ENCODE results near the gene DLGAP1.
A peak's percentile ranks its signal among the peaks of the same experiment; 100 is the strongest.

Gene DLGAP1

DNA sequence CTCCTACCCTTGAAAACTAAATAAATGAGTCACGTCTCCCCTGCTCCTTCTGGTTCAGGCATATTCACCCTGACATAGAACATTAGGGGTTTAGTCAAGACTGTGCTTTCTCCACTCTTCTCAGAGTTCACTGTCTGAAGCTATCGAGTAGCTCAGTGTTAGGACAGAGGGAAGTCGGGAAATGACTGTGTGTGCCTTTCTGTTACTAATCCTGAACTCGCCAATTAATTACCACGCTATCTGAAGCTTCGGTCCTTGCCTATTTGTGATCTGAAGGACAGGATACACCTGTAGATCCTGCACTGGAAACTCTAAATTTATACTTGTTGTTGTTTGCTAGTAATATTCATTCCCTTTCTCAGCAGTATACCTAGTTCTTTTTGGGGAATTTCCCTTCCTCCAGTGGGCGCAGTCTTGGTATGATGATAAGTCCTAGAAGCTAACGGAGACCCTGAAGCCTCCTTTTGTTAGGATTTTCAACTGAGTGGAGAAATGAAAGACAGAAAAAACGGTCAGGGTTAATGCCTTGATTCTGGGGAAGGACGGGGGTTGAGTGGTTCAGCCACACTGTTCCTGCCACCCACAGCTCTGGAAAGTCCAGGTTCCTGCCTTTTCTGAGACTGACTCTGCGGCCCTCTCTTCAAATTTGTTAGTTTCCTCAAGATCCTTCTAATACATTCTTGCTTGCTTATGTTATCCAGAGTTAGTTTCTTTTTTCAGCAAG is 218.0 kb downstream of the DLGAP1 start:
- FAIRE-seq, result no peak

DNA sequence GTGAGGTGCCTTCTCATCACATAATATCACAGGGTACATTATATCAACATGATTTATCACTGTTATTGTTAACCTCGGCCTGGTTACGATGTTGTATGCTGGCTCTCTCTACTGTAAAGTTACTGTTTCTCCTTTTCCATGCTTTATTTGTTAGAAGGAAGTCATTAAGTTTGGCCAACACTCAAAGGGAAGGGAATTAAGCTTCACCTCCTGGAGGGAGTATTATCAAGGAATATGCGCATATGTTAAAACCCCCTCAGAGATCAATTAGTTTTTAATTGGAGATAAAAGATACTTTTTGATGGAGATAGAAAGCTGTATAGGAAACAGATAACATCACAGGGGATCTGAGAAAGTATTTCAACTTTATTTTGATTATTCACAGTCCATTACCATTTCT is 221.6 kb downstream of the DLGAP1 start:
- FAIRE-seq, result no peak

DNA sequence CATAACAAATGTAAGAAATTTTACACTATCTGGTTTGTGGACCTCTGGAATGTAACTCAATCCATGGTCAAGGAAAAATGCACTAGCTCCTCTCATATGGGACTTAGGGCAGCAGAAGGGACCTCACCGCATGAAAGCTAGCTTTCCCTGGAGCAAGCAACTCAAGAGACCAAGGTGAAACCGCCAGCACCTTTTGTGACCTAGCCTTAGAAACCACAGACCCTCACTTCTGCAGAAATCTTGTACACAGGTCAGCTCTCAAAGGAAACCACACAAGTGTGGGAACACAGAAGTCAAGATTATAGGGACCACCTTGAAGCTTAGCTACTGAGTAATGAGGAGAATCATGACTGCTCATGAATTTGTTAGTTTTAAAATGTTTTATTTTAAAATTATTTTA is 222.5 kb downstream of the DLGAP1 start:
- no peak for FAIRE-seq

GRCh38 chr18:4231260-4231659 is 223.8 kb downstream of the DLGAP1 start:
- no peak for FAIRE-seq

DNA sequence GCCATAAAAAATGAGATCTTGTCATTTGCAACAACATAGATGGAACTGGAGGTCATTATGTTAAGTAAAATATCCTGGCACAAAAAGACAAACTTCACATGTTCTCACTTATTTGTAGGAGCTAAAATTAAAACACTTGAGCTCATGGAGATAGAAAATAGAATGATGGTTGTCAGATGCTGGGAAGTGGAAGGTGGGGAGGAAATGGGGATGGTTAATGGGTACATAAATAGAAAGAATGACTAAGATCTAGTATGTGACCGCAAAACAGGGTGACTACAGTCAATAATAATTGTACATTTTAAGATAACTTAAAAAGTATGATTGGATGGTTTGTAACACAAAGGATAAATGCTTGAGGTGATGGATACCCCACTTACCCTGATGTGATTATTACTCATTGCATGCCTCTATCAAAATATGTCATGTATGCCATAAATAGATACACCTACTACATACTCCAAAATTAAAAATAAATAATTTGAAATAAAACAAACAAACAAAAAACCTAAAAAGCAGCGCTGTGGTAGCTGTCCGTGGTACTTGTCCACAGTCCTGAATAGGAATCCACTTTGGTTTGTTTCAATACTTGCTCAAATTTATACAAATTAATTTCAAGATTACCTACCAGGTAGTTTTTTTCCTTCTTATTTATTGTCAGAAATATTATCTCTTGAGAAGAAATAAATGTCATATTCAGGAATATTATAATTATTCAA is 224.5 kb downstream of the DLGAP1 start:
- FAIRE-seq, result peak; percentile 68

DNA sequence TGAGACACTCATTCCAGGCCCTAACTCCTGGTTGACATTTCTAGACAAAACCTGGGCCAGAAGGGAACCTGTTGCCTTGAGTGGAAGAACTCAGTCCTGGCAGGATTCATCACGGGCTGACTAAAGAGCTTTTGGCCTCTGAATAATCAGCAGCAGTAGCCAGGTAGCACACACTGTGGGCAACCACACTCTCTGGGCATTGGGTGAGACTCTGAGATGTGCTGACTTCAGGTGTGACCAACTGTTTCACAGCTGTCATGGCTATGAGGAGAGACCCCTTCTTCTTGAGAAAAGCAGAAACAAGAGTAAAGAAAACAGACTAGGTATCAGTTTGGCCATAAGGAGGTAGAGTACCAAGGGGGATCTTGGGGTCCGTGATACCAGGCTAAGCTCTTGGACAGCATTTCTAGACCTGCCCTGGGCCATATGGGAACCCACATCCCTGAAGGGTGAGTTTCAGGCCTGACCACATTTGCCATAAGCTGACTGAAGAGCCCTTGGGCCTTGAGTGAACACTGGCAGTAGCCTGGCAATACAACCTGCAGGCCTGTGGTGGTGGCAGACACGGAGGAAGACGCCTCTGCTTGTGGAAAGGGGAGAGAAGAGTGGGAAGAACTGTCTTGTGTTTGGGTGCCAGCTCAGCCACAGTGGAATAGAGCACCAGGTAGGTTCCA is 230.9 kb downstream of the DLGAP1 start:
- no peak for FAIRE-seq

DNA sequence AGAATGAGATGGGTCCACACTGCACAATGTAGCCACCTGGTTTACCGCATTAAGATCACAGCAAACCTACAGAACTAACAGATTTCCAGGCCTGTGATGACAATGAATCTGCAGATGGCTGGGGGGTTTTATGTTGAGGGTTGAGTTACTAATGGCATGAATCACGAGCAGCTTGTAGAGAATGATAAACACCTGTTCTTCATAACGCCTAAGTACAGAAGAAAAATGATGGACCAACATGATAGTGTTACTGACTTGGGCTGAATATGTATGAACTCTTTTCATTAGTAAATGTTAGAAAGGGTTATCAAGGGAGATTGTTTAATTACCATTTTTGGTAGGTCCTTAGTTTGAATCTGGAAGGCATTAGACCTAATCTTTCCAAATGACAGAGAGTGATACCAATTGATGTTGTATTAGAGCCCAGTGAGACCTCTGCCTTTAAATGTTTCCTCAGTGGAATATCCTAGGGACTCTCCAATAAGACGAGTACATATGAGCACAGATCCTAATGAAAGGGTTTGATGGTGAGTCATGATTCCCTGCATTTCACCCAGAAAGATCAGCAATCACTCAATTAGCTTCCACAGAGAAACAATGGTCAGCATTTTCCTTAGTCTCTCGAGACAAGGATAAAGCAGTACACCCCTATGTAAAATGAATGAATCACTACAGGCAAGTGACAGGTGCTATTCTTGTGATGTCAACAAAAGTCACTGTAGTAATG is 243.8 kb downstream of the DLGAP1 start:
- FAIRE-seq, result no peak

DNA sequence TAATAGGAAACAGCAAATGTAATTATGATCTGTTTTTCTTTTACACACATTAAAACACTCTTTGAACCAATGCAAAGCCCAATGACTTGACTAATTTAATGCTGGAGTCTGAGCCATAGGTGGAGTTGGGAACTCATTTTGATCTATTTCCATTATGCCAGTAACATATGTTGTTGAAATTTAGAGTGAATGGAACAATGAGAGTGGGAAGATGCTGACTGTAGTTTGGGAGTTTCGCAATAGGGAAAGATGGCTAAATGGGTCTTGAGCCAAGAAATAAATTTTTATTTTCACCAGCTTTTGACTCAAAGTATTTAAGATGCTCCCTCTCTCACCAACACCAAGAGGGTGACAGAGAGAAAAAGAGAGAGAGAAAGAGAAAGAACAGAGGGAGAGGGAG is 246.7 kb downstream of the DLGAP1 start:
- no peak for FAIRE-seq

GRCh38 chr18:4207383-4207985 is 247.6 kb downstream of the DLGAP1 start:
- no peak for FAIRE-seq

- no peak for FAIRE-seq
Measured at GRCh38 chr18:4204438-4204720, 250.7 kb downstream of the DLGAP1 start.

DNA sequence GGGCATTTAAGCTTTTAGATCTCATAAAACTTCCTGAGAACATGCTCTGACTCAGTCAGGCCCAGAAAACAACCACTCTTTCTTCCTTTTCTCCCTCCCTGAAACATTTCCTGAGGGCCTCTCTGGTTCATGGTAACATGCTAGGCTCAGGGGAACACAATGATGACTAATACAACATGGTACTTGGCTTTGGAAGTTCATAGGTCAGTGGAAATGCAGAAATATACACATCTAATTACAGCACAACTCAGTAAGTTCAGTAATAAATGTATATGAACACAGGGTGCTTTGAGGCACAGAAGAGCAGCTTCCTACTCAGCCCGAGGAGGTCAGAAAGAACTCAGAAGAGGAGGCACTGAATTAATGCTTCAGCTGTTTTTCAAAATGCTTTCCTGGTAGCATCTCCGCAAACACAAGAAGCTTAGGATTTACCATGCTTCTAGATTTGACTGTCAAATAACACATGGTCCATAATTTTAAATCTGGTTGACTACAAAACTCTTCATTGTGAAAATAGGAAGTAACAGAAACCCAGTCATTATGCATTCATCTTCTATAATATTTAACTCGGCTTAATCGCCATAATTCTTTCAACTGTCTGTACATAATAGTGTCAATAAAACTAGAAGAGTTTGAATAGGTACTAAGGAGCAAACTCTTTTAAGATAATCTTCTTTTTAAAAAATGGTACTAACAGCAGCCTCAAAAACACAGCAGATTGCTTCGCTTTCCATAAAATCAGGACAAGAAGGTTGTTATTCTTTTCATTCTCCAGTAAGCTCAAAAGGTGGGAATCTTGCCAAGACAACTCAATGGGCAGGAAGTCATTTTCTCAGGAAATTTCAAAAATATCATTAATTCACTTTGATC is 251.3 kb downstream of the DLGAP1 start:
- no peak for FAIRE-seq

GRCh38 chr18:4200399-4200798 is 254.7 kb downstream of the DLGAP1 start:
- FAIRE-seq, result peak; percentile 93

DNA sequence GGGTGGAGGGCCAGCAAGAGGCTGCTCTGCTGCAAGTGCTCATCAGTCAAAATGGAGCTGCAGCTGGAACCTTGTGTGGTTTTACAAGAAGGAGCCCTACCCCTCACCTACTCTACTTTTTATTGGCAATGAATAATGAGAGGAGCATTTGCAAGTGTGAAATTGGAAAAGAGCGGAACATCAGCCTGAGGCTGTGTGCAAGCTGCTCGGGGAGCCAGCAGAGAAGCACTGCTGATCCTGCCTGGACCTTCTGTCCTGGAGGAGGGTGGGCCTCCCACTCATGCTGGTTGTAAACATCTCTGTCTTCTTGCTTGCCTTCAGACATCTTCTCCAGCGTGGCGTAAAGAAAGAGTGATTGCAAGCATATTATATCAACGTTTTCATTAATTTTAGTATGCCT is 256.2 kb downstream of the DLGAP1 start:
- no peak for FAIRE-seq

DNA sequence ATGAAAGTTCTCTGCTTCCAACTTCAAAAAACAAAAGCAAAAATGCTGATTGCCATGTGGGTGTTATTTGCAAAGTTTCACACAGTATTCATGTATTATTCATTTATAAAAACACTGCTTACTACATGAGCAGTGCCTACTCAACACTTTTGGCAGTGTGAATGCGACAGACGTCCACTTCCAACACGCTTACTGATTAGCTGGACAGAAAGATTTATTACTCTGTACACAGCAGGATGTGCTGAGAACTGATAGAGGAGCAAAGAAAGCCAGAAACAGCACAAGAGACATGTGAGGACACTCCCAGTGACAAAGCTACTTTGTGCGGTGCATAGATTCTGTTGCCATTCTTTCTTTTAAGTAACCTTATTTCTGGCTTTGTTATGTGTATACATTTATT is 258.8 kb downstream of the DLGAP1 start:
- FAIRE-seq, result no peak

DNA sequence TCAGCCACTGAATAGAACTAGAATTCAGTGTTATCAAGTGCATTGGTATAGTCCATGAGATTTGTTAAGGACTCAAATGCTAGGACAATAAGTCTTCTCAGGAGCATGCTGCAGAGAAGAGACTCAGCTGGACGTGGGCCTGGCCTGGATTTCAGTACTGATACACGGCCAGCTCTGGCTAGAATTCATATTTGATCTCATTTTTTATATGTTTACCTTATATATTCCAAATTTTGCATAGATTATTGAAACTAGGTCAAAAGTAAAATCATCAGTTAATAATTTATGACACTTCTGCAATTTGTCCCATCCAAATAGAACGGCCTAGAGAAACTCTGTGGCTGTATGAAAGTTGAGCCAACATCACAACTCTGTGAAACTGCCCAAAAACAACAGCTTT is 262.0 kb downstream of the DLGAP1 start:
- FAIRE-seq, result no peak

GRCh38 chr18:4181882-4182568 is 273.1 kb downstream of the DLGAP1 start:
- no peak for FAIRE-seq

DNA sequence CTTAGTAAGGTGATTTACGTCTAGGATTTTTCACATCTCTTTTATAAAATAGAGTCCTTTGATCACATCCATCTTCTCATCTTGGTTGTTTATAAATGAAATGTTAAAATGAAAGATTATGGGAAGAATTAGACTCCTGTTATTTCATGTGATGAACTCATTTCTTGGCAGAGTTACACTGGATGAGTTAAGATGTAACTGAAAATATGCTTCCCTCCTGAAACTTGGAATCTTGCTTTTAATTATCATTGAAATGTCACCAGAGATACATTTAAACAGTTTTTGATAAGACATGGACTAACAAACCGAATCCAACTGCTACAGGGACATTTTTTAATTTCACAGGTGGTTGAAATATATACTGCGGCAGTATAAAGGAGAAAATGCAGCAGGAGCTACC is 274.0 kb downstream of the DLGAP1 start:
- no peak for FAIRE-seq

- FAIRE-seq, result no peak
Measured at GRCh38 chr18:4172196-4173100, 282.7 kb downstream of the DLGAP1 start.

- FAIRE-seq, result no peak
Measured at GRCh38 chr18:4157352-4157751, 297.8 kb downstream of the DLGAP1 start.

- no peak for FAIRE-seq
Measured at GRCh38 chr18:4146797-4147196, 308.3 kb downstream of the DLGAP1 start.
